GM19468 (cell line): Measurements from ENCODE around the gene HDAC4.

ENCODE experiments used
- ATAC-seq: cut with Tn5 transposase; IDR thresholded peaks from one replicate; pipeline ENCODE4 v1.9.1; 2021; ENCODE audit warnings: mild to moderate bottlenecking, moderate library complexity, moderate number of reproducible peaks; ENCODE audit not compliant: unreplicated experiment; ENCODE audit errors: extremely low read depth

The HDAC4 gene

DNA sequence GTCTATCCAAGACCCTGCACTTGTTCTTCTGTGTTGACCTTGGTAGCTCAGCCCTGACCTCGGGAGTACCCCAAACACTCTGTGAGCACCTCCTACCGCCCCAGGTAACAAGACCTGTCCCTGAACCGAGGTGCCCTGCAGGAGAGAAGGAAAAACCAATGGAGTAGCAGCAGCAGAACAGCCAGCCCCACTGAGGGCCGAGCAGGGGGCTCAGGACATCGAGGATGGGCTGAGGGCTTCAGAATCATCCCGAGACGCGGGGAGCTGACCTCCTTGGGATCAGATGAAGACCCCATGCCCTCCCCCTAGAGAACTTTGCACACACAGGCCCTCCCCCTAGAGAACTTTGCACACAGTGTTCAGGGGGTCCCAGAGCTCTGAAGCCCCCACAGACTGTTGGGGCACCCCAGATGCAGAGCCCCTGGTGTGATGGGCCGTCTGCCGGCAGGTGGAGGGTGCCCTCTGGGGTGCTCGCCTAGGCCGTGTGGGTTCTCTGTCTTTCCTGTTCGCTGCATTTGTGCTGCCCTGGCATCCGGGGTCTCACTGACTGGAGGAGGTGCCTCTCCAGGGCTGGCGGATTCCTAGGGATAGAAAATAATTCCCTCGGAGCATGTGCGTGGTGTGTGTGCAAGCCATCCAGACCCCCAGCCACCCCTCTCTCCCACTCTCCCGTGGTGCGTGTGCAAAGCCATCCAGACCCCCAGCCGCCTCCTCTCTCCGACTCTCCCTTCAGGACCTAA is 363.8 kb downstream of the HDAC4 start:
- ATAC-seq: no peak

DNA sequence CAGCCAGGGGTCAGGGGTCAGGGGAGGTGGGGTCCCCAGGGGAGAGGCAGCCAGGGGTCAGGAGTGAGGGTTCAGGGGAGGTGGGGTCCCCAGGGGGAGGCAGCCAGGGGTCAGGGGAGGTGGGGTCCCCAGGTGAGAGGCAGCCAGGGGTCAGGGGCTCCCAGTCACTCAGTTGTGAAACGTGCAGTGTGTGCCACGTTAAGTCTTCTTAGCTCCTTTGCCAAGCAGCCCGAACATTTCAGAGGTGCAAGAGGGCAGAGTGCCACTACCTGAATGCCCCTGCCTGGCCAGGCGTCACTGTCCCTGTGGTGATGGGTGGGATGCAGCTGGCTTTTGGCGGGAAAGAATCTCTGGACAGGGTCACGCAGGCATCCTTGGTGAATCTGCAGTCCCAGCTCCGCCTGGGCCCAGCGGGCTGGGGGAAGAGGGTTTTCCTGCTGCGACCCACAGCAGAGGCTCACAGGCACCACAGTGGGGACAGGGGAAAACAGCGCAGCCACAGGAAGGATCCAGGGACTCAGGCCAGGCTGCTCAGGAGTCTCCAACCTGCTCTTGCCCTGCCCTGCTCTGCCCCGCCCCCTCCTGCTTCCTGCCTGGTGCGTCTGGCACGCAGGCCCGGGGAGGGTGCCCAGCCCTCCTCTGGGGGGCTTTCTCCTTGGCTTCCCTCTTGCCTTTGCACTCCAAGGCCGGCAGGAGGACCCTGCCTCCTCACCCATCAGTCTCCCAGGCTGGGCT is 364.7 kb downstream of the HDAC4 start:
- no peak for ATAC-seq

GRCh38 chr2:239035361-239035814 is 365.4 kb downstream of the HDAC4 start:
- no peak for ATAC-seq

DNA sequence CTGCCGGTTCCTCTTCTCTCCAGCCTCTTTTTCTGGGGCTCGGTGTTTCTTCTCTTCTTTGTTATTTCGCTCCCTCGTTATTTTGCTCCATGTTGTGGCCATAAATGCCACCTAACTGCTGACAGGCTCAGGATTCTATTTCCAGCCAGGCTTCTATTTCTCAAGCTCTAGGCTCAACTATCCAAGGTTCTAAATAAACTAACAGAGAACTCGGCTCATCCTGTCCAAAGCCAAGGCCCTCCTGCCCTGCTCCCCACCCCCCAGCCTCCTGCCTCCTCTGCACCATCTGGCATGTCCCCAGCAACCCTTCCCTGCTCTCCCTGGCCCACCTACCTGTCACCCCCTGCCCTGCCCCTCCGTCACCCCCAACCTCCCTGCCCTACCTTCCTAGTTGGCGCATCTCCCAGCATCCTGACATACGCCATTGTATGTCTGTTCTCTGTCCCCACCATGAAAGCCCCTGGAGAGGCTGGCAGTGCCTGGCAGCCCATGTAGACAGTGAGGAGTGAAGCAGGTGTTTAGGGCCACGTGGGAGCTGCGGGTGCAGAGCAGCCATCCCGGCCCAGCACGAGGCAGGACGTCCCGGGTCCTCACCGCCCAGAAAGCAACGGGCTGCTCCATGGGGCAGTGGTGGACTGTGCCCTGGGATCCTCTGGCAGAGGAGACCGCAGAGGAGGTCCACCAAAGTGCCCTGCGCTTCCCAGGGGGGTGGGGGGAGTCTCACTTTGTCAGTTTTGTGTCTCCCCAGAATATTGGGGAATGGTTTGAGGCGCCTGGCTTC is 366.1 kb downstream of the HDAC4 start:
- ATAC-seq: no peak

DNA sequence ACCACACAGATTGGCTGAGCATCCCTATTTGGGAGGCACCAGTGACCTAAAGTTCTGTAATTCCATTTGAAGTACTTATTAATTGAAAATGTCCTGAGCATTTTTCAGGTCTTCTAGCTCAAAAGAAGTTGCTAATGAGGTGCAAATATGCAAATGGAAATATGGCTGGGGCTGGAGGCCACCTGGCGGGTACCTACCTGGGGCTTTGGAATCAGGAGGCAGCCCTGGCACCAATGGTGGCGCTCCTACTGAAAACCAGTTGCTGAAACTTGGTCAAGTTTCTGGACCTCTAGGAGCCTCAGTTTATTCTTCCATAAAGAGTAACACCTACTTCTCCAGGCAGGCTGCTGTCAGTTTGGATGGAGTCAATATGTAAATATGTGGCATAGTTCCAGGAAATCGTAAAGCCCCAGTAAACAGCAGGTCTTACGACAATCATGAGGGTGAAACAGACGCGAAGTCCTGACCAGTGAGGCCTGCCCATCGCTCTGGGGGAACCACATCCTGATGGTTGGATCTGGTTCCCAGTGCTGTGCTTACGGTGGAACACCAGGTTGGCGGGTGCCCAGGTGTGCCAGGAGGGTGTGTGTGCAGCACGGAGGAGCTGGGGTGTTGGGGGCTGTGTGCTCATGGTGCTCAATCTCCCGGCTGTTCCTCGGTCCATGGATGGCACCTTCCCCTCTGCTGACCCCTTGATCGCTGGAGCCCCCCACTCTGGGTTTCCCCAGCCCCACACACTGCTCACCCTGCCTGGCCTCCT is 366.8 kb downstream of the HDAC4 start:
- no peak for ATAC-seq

DNA sequence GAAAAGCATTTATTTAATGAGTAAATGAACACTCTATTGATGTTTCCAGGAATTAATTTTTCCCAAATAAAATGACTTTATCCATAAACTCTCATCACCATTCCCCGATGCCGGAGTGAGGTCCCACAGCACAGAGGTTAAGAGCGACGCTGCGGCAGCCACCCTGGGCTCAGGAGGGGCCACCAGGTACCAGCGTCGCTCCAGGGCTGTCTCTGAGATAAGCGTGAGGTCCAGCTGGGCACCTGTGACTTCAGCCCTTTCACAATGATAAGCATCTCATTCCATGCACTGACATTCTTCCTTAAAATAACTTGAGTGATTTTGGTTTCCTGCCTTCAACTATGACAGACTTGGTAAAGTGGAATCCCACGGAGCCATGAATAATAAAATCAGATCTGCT is 370.9 kb downstream of the HDAC4 start:
- ATAC-seq: no peak

DNA sequence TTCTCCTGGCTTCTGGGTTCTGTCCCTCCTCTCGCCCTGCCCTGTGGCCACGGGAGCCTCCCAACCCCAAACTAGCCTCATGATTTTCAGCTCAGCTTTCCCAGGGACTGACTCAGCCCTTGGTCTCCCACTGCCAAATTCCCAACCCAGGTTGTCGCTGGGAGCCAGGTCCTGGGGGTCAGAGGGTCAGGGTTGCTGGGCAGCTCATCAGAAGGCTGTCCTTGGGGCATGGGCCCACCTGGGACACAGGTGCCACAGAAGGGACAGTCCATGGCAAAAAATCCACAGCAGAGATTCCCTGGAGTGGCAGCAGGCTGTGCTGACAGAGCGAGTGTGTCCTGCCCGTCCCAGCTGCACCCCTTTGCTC is 372.6 kb downstream of the HDAC4 start:
- no peak for ATAC-seq

- ATAC-seq: no peak
These were observed 373.2 kb downstream of the HDAC4 start for GRCh38 chr2:239027391-239028252.

DNA sequence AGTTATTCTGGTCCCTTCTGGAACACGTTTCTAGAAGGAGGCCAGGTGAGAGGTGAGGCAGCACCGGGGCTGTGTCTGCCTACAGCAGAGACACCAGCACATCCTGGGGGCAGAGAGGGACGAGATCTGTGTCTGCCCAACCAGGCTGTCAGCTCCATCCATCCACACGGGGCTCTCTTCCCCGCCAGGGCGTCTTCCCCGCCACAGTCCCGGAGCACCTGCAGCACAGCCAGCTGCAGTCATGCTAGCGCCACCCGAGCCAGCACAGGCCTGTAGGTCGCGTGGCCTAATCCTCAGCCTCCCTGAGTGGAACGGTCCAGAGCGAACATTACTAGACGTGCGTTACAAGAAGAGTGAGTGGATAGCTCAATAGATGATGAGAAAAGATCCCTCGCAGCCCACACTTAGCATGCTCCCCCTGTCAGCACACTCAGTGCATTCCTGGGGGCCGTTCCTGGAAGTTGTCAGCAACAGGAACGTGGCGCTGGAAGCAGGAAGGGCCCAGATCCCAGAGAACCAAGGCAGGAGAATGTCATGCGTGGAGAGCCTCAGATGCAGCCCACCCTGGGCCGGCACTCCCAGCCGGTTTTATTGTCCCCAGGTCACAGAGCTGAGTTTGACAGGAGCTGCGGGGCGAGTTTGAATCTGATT is 374.0 kb downstream of the HDAC4 start:
- no peak for ATAC-seq

DNA sequence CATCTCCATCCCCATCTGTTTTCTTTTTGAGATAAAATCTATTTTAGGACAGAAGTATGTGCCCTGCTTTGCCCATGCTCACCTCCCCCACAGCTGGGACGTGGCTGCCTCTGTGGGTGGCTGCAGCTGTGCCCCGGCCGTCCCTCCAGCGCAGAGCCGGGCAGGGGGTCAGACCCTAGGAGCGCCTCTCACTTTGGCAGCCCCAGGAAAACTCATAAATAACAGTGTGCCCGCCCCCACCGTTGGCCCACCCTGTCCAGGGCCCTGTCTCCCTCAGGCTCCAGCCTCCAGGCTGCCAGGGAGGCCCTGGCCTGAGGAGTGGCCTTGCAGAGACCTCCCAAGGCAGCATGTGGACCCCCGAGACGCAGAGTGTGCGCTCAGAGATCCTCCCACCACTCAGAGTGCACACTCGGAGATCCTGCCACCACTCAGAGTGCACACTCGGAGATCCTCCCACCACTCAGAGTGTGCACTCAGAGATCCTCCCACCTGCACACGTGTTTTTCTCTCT is 374.8 kb downstream of the HDAC4 start:
- ATAC-seq: no peak

GRCh38 chr2:239025096-239025801 is 375.6 kb downstream of the HDAC4 start:
- ATAC-seq: no peak

GRCh38 chr2:239024226-239024625 is 376.6 kb downstream of the HDAC4 start:
- ATAC-seq: no peak

DNA sequence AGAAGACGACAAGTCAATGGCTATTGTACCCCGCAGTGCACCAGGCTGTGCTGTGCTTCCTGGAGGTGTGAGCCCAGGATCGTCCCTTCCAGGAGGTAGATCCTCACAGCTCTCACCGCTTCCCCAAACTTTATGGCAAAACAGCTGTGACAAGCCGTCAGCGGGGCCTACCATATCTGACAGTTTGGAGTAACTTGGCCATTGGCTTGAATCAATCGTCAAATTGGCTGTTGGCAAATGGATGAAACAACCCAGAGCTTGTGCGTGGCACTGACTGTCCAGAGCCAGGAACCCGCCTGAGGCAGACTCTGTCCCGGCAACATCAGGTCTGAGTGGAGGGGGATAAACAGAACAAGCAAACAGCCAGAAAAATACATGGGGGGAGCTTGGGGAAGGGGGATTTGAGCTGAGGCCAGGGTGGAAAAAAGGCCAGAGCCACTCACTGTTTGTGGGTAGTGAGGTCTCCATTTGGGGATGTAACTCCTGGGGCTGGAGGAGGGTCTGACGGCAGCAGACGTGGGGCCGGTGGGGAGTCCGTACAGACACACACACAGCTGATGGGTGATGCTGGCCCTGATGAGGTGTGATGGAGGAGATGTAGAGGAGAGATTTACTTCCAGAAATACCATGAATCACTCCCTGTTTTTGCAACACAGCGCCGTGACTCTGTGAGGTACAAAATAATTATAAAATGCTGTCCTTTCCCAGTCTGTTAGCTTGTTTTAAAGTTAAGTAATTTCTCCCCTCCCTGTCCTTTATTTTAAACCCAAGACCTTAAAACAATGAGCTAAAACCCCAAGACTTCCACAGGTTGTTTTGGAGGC is 378.2 kb downstream of the HDAC4 start:
- ATAC-seq: no peak

- no peak for ATAC-seq
These were observed 379.0 kb downstream of the HDAC4 start for GRCh38 chr2:239021651-239022436.

DNA sequence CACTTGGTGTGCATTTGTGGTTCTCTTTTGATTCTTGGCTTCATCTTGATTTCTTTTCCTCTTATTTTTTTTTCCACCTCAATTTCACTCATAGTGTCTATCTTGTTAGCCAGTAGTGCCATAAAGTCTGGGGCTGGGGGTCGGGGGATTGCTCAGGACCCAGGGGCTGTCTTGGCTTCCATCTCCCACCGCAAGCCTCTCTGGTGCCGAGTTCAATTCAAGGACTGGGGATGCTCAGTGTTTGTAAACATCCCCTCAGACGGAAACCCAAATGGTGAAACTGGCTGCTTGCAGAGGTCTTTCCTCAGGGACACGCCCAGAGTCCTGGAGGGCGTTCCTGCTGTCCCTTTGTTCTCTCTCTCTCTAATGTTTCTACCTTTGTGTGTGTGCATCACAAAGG is 379.6 kb downstream of the HDAC4 start:
- ATAC-seq: no peak

GRCh38 chr2:239020541-239021041 is 380.2 kb downstream of the HDAC4 start:
- no peak for ATAC-seq
